DND-41 (cell line): Measurements from ENCODE around the gene TPP1.

ENCODE experiments used
- ATAC-seq: fragments of 200-7000 bp; cut with Tn5 transposase; 3 replicates; pipeline ENCODE4 v1.9.1; 2021; ENCODE audit warnings: low read depth; ENCODE audit not compliant: insufficient read depth
- DNase-seq: peaks from one replicate; pipeline ENCODE4 v3.0.0-alpha.2; 2020
- H2AFZ ChIP-seq: 2 replicates; pipeline ENCODE4 v1.6.0; 2012; ENCODE audit warnings: low read depth, low read length
- H3K27ac ChIP-seq: 2 replicates; pipeline ENCODE4 v1.5.1; 2012; ENCODE audit warnings: low read length, inconsistent platforms
- H3K27me3 ChIP-seq: fragments of 200-600 bp; sonication (generic); 2 replicates; pipeline ENCODE4 v1.6.0; 2012; ENCODE audit warnings: low read length, mild to moderate bottlenecking, inconsistent platforms; ENCODE audit not compliant: insufficient read depth, poor library complexity
- H3K36me3 ChIP-seq: 2 replicates; pipeline ENCODE4 v1.5.1; 2012; ENCODE audit warnings: low read length, inconsistent platforms; ENCODE audit not compliant: insufficient read depth
- H3K4me1 ChIP-seq: 2 replicates; pipeline ENCODE4 v1.5.1; 2012; ENCODE audit warnings: mild to moderate bottlenecking, low read length; ENCODE audit not compliant: insufficient read depth
- H3K4me2 ChIP-seq: 2 replicates; pipeline ENCODE4 v1.6.0; 2012; ENCODE audit warnings: mild to moderate bottlenecking, moderate library complexity, low read length, inconsistent platforms; ENCODE audit not compliant: insufficient read depth
- H3K4me3 ChIP-seq, 2 experiments: fragments of 200-600 bp in 1 of 2; shearing (Covaris generic) in 1 of 2; 2 replicates each; pipeline ENCODE4 v1.5.1; 2012 to 2016; ENCODE audit warnings: inconsistent platforms in 2 of 2, low read length in 2 of 2, mild to moderate bottlenecking in 2 of 2, low read depth in 1 of 2, moderate library complexity in 1 of 2
- H3K79me2 ChIP-seq: 2 replicates; pipeline ENCODE4 v1.6.0; 2012; ENCODE audit warnings: low read length, inconsistent platforms; ENCODE audit not compliant: insufficient read depth
- H3K9ac ChIP-seq: 2 replicates; pipeline ENCODE4 v1.6.0; 2012; ENCODE audit warnings: low read depth, mild to moderate bottlenecking, inconsistent platforms, low read length, moderate library complexity
- H3K9me3 ChIP-seq: 2 replicates; pipeline ENCODE4 v1.5.1; 2012; ENCODE audit warnings: low read length, moderate library complexity, mild to moderate bottlenecking, inconsistent platforms; ENCODE audit not compliant: insufficient read depth, severe bottlenecking
- H4K20me1 ChIP-seq: 2 replicates; pipeline ENCODE4 v1.6.0; 2012; ENCODE audit warnings: low read length; ENCODE audit not compliant: insufficient read depth
- EZH2 ChIP-seq: IDR thresholded peaks from 3 replicates; pipeline ENCODE4 v1.6.1; 2012; ENCODE audit warnings: borderline replicate concordance, low read depth, mild to moderate bottlenecking, moderate library complexity, low read length, inconsistent platforms; ENCODE audit not compliant: severe bottlenecking
- TF ChIP-seq, protein P1 (sequence below): IDR thresholded peaks from 2 replicates; pipeline ENCODE4 v1.5.1; 2012; ENCODE audit warnings: borderline replicate concordance, low read length, moderate library complexity, mild to moderate bottlenecking; ENCODE audit not compliant: poor library complexity, severe bottlenecking; ENCODE audit errors: extremely low read depth

Gene TPP1

DNA sequence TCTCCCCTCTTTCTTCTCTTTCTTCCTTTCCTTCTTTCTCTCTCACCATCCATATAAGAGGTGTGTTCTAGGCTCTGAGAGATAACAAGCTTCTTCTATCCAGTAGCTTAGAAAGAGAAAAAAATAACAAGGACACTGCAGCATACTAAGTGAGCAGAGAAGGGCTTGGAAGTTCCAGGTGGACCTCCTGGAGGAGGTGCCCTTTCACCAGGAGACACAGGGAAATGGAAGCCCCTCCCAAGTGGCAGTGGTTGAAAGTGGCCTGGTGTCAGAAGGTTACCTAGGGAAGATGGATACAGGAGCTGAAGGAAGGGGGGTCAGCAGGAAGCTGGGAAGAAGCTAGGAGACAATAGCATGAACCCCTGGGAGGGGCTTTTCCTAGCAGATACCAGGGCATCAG is 30.9 kb upstream of the TPP1 start:
- H3K27me3 ChIP-seq, result peaks cover 5% of the 10 kb centered on the region
- peaks cover 5% of the 10 kb centered on the region for H3K4me1 ChIP-seq
- DNase-seq (no peak), ATAC-seq (no peak)
- TF ChIP-seq EZH2, result no peak
- TF ChIP-seq, protein P1, sequence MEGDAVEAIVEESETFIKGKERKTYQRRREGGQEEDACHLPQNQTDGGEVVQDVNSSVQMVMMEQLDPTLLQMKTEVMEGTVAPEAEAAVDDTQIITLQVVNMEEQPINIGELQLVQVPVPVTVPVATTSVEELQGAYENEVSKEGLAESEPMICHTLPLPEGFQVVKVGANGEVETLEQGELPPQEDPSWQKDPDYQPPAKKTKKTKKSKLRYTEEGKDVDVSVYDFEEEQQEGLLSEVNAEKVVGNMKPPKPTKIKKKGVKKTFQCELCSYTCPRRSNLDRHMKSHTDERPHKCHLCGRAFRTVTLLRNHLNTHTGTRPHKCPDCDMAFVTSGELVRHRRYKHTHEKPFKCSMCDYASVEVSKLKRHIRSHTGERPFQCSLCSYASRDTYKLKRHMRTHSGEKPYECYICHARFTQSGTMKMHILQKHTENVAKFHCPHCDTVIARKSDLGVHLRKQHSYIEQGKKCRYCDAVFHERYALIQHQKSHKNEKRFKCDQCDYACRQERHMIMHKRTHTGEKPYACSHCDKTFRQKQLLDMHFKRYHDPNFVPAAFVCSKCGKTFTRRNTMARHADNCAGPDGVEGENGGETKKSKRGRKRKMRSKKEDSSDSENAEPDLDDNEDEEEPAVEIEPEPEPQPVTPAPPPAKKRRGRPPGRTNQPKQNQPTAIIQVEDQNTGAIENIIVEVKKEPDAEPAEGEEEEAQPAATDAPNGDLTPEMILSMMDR, result no peak
- no peak overlapping the region for H2AFZ ChIP-seq
- no peaks in the 10 kb centered on the region for H3K79me2 ChIP-seq
- H3K9ac ChIP-seq, result no peak overlapping the region
- no peaks in the 10 kb centered on the region for H3K36me3 ChIP-seq
- no peaks in the 10 kb centered on the region for H3K9me3 ChIP-seq
- H4K20me1 ChIP-seq, result no peaks in the 10 kb centered on the region
- H3K4me2 ChIP-seq, result no peak overlapping the region
- no peak overlapping the region for H3K27ac ChIP-seq
- H3K4me3 ChIP-seq, result no peak overlapping the region

DNA sequence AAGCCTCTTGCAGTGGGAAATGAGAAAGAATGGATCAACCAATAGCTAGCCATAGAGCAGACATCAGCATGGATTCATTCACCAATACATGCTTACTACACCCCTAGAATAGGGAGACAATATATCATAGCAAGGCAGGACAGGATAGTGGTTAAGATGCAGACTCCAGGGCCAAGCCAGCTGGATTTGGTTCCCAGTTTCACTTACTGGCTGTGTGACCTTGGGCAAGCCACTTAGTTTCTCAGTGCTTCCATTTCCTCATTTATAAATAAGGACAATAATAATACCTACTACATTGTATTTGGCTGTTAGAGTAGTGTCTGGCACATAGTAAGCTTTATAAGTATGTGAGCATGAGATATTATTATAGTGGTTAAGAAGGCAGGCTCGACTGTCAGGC is 29.3 kb upstream of the TPP1 start:
- no peak for ATAC-seq
- Histone ChIP-seq H3K9ac (no peak overlapping the region), H3K27ac (no peak overlapping the region), H3K4me2 (no peak overlapping the region), H3K27me3 (peaks cover 5% of the 10 kb centered on the region), H2AFZ (no peak overlapping the region), H3K4me3 (no peak overlapping the region), H3K79me2 (no peaks in the 10 kb centered on the region), H4K20me1 (no peaks in the 10 kb centered on the region), H3K4me1 (peaks cover 5% of the 10 kb centered on the region), H3K9me3 (no peaks in the 10 kb centered on the region), H3K36me3 (no peaks in the 10 kb centered on the region)
- TF ChIP-seq, protein P1, result no peak
- no peak for TF ChIP-seq EZH2
- no peak for DNase-seq

DNA sequence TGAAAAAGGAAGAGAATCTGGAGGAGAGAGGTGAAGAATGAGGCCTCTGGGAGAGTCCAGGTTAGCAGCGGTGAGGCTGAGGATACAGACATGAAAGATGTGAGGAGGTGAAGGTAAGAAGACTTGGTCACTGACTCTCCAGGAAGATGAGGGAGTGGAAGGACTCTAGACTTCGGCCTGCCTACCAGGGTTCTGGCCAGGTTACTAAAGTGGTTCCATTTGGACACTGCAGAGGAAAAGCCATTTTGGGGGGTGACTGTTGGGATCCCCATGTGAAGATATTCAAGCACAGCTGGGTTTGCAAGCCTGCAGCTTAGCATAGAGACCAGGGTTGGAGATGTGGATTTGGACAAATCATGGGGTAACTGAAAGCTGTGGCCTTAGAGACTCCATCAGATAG is 28.6 kb upstream of the TPP1 start:
- Histone ChIP-seq H3K27me3 (peaks cover 5% of the 10 kb centered on the region), H3K4me1 (peaks cover 5% of the 10 kb centered on the region), H3K27ac (no peak overlapping the region), H3K79me2 (no peaks in the 10 kb centered on the region), H3K9ac (no peak overlapping the region), H3K4me3 (no peak overlapping the region), H3K9me3 (no peaks in the 10 kb centered on the region), H4K20me1 (no peaks in the 10 kb centered on the region), H3K4me2 (no peak overlapping the region), H2AFZ (no peak overlapping the region), H3K36me3 (no peaks in the 10 kb centered on the region)
- DNase-seq, result no peak
- no peak for TF ChIP-seq EZH2
- TF ChIP-seq, protein P1, result no peak
- no peak for ATAC-seq
